HepG2 (cell line): ENCODE data around the gene IGIP. TPM values are rescaled to one million over a fixed set of nuclear protein-coding genes. Genes with fewer than 3 reads are reported as not detected.
A peak's percentile ranks its signal among the peaks of the same experiment; 100 is the strongest.

Experiments used
- BRD4 ChIP-seq: sonication (generic); formaldehyde crosslinking; IDR thresholded peaks from 2 replicates; pipeline ENCODE4 v1.4.0; 2020; ENCODE audit warnings: missing genetic modification reagents
- HMGA1 ChIP-seq: sonication (generic); formaldehyde crosslinking; conservative IDR thresholded peaks from 2 replicates; pipeline ENCODE4 v1.4.0; 2020; ENCODE audit warnings: missing genetic modification reagents
- REL ChIP-seq: sonication (generic); formaldehyde crosslinking; conservative IDR thresholded peaks from 2 replicates; pipeline ENCODE4 v1.8.0; 2022; ENCODE audit warnings: mild to moderate bottlenecking, missing genetic modification reagents, moderate library complexity
- TAF1 ChIP-seq: sonication (generic); formaldehyde crosslinking; IDR thresholded peaks from 2 replicates; pipeline ENCODE4 v1.4.0; 2020; ENCODE audit warnings: missing genetic modification reagents
- ZFP1 ChIP-seq: IDR thresholded peaks from 2 replicates; pipeline ENCODE4 v1.6.1; 2016
- ZNF17 ChIP-seq: sonication (generic); formaldehyde crosslinking; IDR thresholded peaks from 2 replicates; pipeline ENCODE4 v1.5.0; 2020; ENCODE audit warnings: mild to moderate bottlenecking, missing genetic modification reagents
- ZNF891 ChIP-seq: sonication (generic); formaldehyde crosslinking; IDR thresholded peaks from 2 replicates; pipeline ENCODE4 v1.5.0; 2020; ENCODE audit warnings: mild to moderate bottlenecking, missing genetic modification reagents
- polyA plus RNA-seq, 8 experiments: library from polyadenylated mRNA; depleted of rRNA in 3 of 8; stranded (reverse) in 7 of 8; unstranded in 1 of 8; fragments of >200 nt; fragmentation: Illumina TruSeq in 4 of 8; extraction: Trizol in 4 of 8; gene quantifications; 2 replicates each; pipeline versions ENCODE4 v1.2.1 to v1.2.3, GENCODE V29; 2011 to 2016; ENCODE audit warnings: low read depth in 4 of 8, missing spikeins in 1 of 8, mixed read lengths in 1 of 8; ENCODE audit not compliant: insufficient read depth in 1 of 8
- total RNA-seq, 5 experiments: library from RNA; depleted of rRNA; stranded (reverse); fragments of >200 nt; fragmentation: Illumina TruSeq; extraction: Trizol; gene quantifications; 2 replicates each; pipeline ENCODE4 v1.2.3, GENCODE V29; 2016; ENCODE audit warnings: low read depth in 1 of 5
- TF ChIP-seq, protein P1 (sequence below): sonication (generic); formaldehyde crosslinking; IDR thresholded peaks from 2 replicates; pipeline ENCODE4 v1.4.0; 2020; ENCODE audit warnings: missing genetic modification reagents
- TF ChIP-seq, protein P2 (sequence below): sonication (generic); formaldehyde crosslinking; IDR thresholded peaks from 2 replicates; pipeline ENCODE4 v1.4.0; 2020; ENCODE audit warnings: mild to moderate bottlenecking, missing genetic modification reagents
- TF ChIP-seq, protein P3 (sequence below): sonication (generic); formaldehyde crosslinking; IDR thresholded peaks from 2 replicates; pipeline ENCODE4 v1.4.0; 2020; ENCODE audit warnings: missing genetic modification reagents, borderline replicate concordance
- TF ChIP-seq, protein P4 (sequence below): sonication (generic); formaldehyde crosslinking; IDR thresholded peaks from 2 replicates; pipeline ENCODE4 v1.4.0; 2020; ENCODE audit warnings: mild to moderate bottlenecking, missing genetic modification reagents

Gene IGIP
- total and polyA plus RNA-seq, 2 of the 13 experiments (the other 11 are each of a cell fraction or from before 2014, with no cell fraction given): 1.7 to 2.1 TPM

DNA sequence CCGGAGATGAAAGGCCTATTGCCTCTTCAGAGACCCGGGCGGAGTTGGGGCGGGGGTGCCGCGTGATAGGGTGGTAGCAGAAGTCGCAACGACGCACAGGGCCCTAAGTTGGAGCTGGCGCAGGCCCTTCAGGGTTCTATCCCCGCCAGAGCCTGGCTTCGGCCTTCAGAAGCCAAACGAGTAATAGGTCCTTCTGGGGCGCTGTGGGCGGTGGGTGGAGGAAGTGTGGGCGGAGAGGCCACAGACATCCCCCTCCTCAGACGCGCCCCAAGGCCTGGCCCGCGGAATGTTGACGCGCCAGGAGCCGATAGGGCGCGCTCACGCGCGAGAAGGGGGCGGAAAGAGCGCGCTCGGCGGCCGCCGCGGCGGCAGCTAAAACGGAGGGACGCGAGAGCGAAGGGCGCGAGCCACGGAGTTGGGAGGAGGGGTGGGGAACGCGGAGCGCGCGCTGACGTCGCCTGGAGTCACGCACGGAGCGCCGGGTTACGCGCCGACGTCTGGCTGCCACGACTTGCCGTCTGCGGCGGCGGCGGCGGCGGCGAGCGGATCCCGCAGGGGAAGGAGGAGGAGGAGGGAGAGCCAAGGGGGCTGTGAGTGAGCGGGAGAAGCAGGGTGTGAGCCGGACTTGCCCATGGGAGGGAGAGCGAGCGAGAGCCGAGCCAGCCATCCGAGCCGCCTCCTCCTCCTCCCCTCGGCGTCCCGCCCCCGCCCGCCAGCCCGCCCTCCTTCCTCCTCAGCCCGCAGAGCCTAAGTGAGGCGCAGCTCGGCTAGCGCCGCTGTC lies 18.2 kb upstream of the IGIP start (continued):
- TF ChIP-seq, protein P1, sequence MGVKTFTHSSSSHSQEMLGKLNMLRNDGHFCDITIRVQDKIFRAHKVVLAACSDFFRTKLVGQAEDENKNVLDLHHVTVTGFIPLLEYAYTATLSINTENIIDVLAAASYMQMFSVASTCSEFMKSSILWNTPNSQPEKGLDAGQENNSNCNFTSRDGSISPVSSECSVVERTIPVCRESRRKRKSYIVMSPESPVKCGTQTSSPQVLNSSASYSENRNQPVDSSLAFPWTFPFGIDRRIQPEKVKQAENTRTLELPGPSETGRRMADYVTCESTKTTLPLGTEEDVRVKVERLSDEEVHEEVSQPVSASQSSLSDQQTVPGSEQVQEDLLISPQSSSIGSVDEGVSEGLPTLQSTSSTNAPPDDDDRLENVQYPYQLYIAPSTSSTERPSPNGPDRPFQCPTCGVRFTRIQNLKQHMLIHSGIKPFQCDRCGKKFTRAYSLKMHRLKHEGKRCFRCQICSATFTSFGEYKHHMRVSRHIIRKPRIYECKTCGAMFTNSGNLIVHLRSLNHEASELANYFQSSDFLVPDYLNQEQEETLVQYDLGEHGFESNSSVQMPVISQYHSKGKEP: no peak
- TF ChIP-seq, protein P2, sequence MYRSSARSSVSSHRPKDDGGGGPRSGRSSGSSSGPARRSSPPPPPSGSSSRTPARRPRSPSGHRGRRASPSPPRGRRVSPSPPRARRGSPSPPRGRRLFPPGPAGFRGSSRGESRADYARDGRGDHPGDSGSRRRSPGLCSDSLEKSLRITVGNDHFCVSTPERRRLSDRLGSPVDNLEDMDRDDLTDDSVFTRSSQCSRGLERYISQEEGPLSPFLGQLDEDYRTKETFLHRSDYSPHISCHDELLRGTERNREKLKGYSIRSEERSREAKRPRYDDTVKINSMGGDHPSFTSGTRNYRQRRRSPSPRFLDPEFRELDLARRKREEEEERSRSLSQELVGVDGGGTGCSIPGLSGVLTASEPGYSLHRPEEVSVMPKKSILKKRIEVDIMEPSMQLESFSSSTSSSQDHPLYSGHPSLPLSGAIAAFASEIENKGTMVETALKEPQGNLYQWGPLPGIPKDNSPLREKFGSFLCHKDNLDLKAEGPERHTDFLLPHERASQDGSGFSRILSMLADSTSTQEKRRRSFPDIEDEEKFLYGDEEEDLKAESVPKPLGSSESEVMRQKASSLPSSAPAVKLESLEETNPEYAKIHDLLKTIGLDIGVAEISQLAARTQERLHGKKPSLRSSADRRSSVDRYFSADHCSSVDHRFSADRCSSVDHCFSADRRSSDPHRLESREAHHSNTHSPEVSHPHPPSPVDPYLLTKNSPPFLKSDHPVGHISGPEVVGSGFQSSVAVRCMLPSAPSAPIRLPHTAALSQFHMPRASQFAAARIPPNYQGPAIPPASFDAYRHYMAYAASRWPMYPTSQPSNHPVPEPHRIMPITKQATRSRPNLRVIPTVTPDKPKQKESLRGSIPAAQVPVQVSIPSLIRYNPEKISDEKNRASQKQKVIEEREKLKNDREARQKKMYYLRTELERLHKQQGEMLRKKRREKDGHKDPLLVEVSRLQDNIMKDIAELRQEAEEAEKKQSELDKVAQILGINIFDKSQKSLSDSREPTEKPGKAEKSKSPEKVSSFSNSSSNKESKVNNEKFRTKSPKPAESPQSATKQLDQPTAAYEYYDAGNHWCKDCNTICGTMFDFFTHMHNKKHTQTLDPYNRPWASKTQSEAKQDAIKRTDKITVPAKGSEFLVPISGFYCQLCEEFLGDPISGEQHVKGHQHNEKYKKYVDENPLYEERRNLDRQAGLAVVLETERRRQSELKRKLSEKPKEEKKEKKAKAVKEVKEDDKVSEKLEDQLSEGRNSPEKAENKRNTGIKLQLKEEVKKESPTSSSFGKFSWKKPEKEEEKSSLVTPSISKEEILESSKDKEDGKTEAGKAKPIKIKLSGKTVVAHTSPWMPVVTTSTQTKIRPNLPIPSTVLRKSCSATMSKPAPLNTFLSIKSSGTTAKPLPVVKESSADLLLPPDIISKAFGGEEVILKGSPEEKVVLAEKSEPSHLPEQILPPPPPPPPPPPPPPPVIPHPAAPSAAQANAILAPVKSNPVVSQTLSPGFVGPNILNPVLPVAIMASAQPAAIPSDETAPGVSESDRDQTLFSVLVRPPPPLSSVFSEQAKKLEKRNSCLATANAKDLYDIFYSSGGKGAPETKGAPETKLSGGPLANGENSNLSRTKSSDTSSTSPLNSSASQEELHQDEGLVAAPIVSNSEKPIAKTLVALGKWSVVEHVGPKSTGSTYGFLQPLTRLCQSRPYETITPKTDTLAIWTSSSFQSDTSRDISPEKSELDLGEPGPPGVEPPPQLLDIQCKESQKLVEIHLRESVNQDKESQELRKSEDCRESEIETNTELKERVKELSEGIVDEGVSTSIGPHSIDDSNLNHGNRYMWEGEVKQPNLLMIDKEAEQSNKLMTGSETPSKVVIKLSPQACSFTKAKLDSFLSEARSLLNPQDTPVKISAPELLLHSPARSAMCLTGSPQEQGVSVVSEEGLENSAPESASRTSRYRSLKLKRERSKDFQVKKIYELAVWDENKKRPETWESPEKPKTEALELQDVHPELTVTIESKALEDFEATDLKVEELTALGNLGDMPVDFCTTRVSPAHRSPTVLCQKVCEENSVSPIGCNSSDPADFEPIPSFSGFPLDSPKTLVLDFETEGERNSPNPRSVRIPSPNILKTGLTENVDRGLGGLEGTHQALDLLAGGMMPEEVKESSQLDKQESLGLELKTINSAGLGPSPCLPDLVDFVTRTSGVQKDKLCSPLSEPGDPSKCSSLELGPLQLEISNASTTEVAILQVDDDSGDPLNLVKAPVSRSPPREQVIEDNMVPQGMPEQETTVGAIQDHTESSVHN (CRISPR knock-in tag): peak; percentile 48; the same call in 1 of the 2 replicates
- TF ChIP-seq TAF1 (CRISPR knock-in tag) (peak; percentile 87), ZFP1 (no peak; the same call in 1 of the 2 replicates), REL (CRISPR knock-in tag) (no peak; the same call in 1 of the 2 replicates), ZNF17 (CRISPR knock-in tag) (no peak), ZNF891 (CRISPR knock-in tag) (peak; percentile 97), HMGA1 (CRISPR knock-in tag) (no peak), BRD4 (peak; percentile 75; the same call in 1 of the 2 replicates)
- TF ChIP-seq, protein P3, sequence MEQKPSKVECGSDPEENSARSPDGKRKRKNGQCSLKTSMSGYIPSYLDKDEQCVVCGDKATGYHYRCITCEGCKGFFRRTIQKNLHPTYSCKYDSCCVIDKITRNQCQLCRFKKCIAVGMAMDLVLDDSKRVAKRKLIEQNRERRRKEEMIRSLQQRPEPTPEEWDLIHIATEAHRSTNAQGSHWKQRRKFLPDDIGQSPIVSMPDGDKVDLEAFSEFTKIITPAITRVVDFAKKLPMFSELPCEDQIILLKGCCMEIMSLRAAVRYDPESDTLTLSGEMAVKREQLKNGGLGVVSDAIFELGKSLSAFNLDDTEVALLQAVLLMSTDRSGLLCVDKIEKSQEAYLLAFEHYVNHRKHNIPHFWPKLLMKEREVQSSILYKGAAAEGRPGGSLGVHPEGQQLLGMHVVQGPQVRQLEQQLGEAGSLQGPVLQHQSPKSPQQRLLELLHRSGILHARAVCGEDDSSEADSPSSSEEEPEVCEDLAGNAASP (CRISPR knock-in tag): peak; percentile 31; the same call in 1 of the 2 replicates
- TF ChIP-seq, protein P4, sequence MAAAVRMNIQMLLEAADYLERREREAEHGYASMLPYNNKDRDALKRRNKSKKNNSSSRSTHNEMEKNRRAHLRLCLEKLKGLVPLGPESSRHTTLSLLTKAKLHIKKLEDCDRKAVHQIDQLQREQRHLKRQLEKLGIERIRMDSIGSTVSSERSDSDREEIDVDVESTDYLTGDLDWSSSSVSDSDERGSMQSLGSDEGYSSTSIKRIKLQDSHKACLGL (CRISPR knock-in tag): peak; percentile 74; the same call in 1 of the 2 replicates
